ENCODE data around the gene TWSG1.
"Not testable (repeated sequence)": the region's sequence is repeated elsewhere in the genome, so short reads cannot be mapped to it uniquely, and the experiment has no call there.

TWSG1 gene

GRCh38 chr18:9428862-9429661 lies 94.5 kb downstream of the TWSG1 start:
- DNase-seq, result no peak

DNA sequence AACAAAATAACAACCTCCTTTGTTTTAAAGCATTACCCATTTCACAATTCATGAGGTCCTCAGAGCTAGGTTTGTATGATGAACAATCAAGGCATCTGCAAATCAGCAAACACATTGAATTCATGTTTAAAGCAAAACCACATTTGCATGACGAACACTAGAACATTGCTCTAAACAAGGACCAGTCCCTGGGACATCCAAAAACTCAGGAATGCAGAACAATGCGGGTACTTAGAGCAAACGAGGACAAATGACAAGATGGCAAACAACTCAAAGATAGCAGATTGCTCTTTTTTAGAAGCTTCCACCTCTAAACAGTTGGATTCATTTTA lies 95.1 kb downstream of the TWSG1 start:
- DNase-seq, result no peak

DNA sequence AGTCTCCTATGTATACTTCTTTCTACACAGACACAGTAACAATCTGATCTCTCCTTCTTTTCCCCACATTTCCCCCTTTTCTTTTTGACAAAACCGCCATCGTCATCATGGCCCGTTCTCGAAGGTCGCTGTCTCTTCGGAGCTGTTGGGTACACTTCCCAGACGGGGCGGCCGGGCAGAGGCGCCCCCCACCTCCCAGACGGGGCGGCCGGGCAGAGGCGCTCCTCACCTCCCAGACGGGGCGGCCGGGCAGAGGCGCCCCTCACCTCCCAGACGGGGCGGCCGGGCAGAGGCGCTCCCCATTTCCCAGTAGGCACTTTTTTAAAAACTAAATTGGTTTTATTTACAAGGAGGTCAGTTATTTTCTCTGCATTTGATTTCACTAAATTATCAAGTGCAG lies 95.7 kb downstream of the TWSG1 start:
- not testable (repeated sequence) for DNase-seq

GRCh38 chr18:9431296-9431695 lies 96.7 kb downstream of the TWSG1 start:
- no peak for DNase-seq

- DNase-seq, result not testable (repeated sequence)
These were observed 98.5 kb downstream of the TWSG1 start for GRCh38 chr18:9433122-9433521.

DNA sequence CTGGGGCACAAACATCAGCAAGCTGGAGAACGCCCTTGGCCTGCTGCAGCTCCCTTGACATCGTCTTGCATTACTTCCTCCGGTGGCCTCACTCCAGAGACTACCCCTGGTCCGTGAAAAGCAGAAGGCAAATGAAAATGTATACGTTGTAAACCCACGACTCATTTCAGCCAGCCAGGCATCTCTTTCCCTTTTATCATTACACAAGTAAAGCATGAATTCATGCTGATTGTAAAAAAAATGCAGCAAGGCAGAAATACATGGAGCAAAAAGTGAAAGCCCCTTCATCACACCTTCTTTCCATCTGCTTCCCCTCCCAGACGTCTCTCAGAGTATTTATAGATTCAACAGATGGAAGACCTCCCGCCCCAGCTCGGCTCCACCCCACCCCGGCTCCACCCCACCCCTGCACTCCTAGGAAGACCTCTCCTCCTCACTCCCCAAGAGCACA lies 99.1 kb downstream of the TWSG1 start:
- DNase-seq, result no peak

GRCh38 chr18:9434122-9434701 lies 99.6 kb downstream of the TWSG1 start:
- no peak for DNase-seq

DNA sequence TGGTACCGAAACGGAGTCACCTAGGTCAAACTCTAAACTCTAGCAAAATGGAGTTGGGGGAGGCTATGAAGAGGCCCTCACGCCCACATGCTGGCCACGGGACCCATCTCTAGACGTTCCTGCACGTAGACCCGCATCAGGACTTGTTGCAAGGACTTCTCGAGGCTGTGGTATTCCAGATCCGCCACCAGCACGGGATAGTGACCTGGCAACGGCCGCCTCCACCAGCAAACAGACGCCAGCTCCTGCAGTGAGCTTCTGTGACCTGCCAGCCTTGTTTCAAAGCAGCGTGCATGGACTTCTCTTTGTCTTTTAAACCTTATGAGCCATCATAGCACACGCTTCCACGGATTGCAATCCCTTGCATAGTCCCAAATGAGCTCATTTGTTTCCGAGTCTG lies 100.5 kb downstream of the TWSG1 start:
- DNase-seq, result no peak

- no peak for DNase-seq
These were observed 101.8 kb downstream of the TWSG1 start for GRCh38 chr18:9436206-9436929.

- no peak for DNase-seq
These were observed 102.5 kb downstream of the TWSG1 start for GRCh38 chr18:9437021-9437437.

DNA sequence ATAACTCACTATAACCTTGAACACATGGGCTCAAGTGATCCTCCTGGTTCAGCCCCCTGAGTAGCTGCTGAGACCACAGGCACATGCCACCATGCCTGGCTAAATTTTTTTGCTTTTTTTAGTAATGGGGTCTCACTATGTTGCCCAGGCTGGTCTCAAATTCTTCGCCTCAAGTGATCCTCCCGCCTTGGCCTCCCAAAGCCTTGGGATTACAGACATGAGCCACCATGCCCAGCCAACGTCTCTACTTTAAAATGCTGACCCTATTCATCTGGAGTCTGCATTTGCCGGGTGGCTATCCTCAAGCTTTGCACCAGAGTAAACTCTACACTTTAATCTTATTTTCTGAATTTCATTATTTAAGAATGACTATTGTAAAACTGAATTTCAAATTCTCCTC lies 103.1 kb downstream of the TWSG1 start:
- no peak for DNase-seq

GRCh38 chr18:9441061-9441460 lies 106.5 kb downstream of the TWSG1 start:
- DNase-seq, result no peak

DNA sequence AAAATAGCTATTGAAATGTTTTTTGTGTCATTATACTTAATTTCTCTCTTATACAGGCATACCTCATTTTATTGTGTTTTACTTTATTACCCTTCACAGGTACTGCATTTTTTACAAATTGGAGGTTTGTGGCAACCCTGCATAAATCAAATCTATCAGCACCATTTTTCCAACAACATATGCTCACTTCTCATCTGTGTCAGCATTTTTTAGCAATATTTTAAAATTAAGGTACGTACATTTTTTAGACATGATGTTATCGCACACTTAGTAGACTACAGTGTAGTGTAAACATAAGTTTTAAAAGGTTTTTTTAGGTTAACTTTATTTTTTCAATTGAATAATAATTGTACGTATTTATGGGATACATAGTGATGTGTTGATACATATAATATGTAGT lies 110.0 kb downstream of the TWSG1 start:
- no peak for DNase-seq

- no peak for DNase-seq
These were observed 112.3 kb downstream of the TWSG1 start for GRCh38 chr18:9446839-9447238.

GRCh38 chr18:9447334-9447733 lies 112.8 kb downstream of the TWSG1 start:
- no peak for DNase-seq

- DNase-seq, result no peak
These were observed 115.2 kb downstream of the TWSG1 start for GRCh38 chr18:9449600-9450414.

DNA sequence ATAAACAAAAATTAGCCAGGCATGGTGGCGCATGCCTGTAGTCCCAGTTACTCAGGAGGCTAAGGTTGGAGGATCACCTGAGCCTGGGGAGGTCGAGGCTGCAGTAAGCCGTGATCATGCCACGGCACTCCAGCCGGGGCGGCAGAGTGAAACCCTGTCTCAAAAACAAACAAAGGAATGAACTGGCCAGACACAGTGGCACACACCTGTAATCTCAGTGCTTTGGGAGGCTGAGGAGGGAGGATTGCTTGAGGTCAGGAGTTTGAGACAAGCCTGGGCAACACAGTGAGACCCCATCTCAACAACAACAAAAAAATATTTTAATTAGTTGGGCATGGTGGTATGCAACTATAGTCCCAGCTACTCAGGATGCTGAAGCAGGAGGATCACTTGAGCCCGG lies 116.3 kb downstream of the TWSG1 start:
- not testable (repeated sequence) for DNase-seq

Measured in NCI-H446 (cell line).